GM21360 (cell line): ENCODE data around the gene SAAL1.
"Not testable (repeated sequence)": the region's sequence is repeated elsewhere in the genome, so short reads cannot be mapped to it uniquely, and the experiment has no call there.

Experiments used
- ATAC-seq: cut with Tn5 transposase; IDR thresholded peaks from one replicate; pipeline ENCODE4 v1.9.1; 2021; ENCODE audit warnings: mild to moderate bottlenecking, moderate library complexity; ENCODE audit not compliant: unreplicated experiment

Gene SAAL1

GRCh38 chr11:18105802-18106574 is at the start of gene SAAL1:
Gene SAAL1, minus strand, starts transcription at chr11:18106082. Its CDS starts 41 bp downstream, at chr11:18106041.
- ATAC-seq: peak; percentile 96

- ATAC-seq: no peak
Observed at GRCh38 chr11:18151581-18151980, 45.7 kb upstream of the SAAL1 start.

- no peak for ATAC-seq
Observed at GRCh38 chr11:18145837-18146236, 40.0 kb upstream of the SAAL1 start.

- ATAC-seq: no peak
Observed at GRCh38 chr11:18145025-18145424, 39.1 kb upstream of the SAAL1 start.

- no peak for ATAC-seq
Observed at GRCh38 chr11:18144243-18144642, 38.4 kb upstream of the SAAL1 start.

GRCh38 chr11:18140145-18140544 is 34.3 kb upstream of the SAAL1 start:
- no peak for ATAC-seq

GRCh38 chr11:18137186-18137800 is 31.4 kb upstream of the SAAL1 start:
- no peak for ATAC-seq

- no peak for ATAC-seq
Observed at GRCh38 chr11:18135308-18135707, 29.4 kb upstream of the SAAL1 start.

GRCh38 chr11:18132341-18132740 is 26.5 kb upstream of the SAAL1 start, which contains the start of gene MRGPRX3:
Gene MRGPRX3, plus strand, starts transcription at chr11:18132571. Its CDS starts 4,632 bp downstream, at chr11:18137203.
- ATAC-seq: no peak

- not testable (repeated sequence) for ATAC-seq
Observed at GRCh38 chr11:18131115-18131514, 25.2 kb upstream of the SAAL1 start.

- ATAC-seq: not testable (repeated sequence)
Observed at GRCh38 chr11:18121331-18121828, 15.5 kb upstream of the SAAL1 start.

- peak; percentile 83 for ATAC-seq
Observed at GRCh38 chr11:18115360-18116127, 9.7 kb upstream of the SAAL1 start.

- no peak for ATAC-seq
Observed at GRCh38 chr11:18111005-18111404, 5.1 kb upstream of the SAAL1 start.

GRCh38 chr11:18108254-18108653 is 2.4 kb upstream of the SAAL1 start:
- no peak for ATAC-seq

- ATAC-seq: no peak
Observed at GRCh38 chr11:18106688-18107087, 806 bp upstream of the SAAL1 start.

GRCh38 chr11:18105086-18105801 is 638 bp downstream of the SAAL1 start:
- ATAC-seq: no peak

GRCh38 chr11:18100926-18101656 is 4.8 kb downstream of the SAAL1 start:
- ATAC-seq: no peak

GRCh38 chr11:18093959-18094358 is 11.9 kb downstream of the SAAL1 start:
- no peak for ATAC-seq

- no peak for ATAC-seq
Observed at GRCh38 chr11:18091731-18092130, 14.2 kb downstream of the SAAL1 start.

GRCh38 chr11:18088966-18089365 is 16.9 kb downstream of the SAAL1 start:
- ATAC-seq: no peak
